H1 (cell line): ENCODE measurements around the gene GUCA2B.

Experiments used
- CTCF ChIP-seq, 3 experiments: IDR thresholded peaks; 1 replicate in 2 of 3; 2 replicates in 1 of 3; pipeline versions ENCODE4 v1.5.1 to v1.6.1; 2011; ENCODE audit warnings: low read length in 3 of 3, mild to moderate bottlenecking in 3 of 3, inconsistent platforms in 2 of 3, low read depth in 1 of 3, moderate library complexity in 1 of 3; ENCODE audit not compliant: insufficient read depth in 1 of 3; ENCODE audit errors: control extremely low read depth in 1 of 3
- POLR2A ChIP-seq, 2 experiments: IDR thresholded peaks; 1 replicate in 1 of 2; 2 replicates in 1 of 2; pipeline ENCODE4 v1.6.1; 2011; ENCODE audit warnings: low read depth in 2 of 2, low read length in 2 of 2, mild to moderate bottlenecking in 2 of 2; ENCODE audit errors: control extremely low read depth in 1 of 2

GRCh38 chr1:42152907-42153600 lies at the start of gene GUCA2B:
- TF ChIP-seq POLR2A (IDR thresholded peaks at IDR 0.05; ENCODE audit: control extremely low read depth in 1 of 2, low read depth in 2 of 2, low read length in 2 of 2) (no peak), CTCF (IDR thresholded peaks at IDR 0.05; ENCODE audit: control extremely low read depth in 1 of 3, insufficient read depth in 1 of 3, low read depth in 1 of 3, low read length in 3 of 3) (no peak)
